ENCODE data around the gene GDI2.
A peak's percentile ranks its signal among the peaks of the same experiment; 100 is the strongest.

GDI2 gene

GRCh38 chr10:5818894-5819293 is 5.7 kb upstream of the GDI2 start:
- TF ChIP-seq FOXK2 (IDR thresholded peaks at IDR 0.05) (no peak), HDGF (IDR thresholded peaks at IDR 0.05; ENCODE audit: borderline replicate concordance) (no peak), FOXM1 (IDR thresholded peaks at IDR 0.05; ENCODE audit: borderline replicate concordance) (no peak), BHLHE40 (IDR thresholded peaks at IDR 0.05; ENCODE audit: borderline replicate concordance) (no peak), PKNOX1 (IDR thresholded peaks at IDR 0.05) (no peak), FOXA1 (IDR thresholded peaks at IDR 0.05) (no peak), LEF1 (IDR thresholded peaks at IDR 0.05; ENCODE audit: borderline replicate concordance) (no peak), SP1 (IDR thresholded peaks at IDR 0.05) (no peak), SUZ12 (IDR thresholded peaks at IDR 0.05) (no peak), TARDBP (IDR thresholded peaks at IDR 0.05) (no peak), NFRKB (IDR thresholded peaks at IDR 0.05) (no peak), ELF4 (IDR thresholded peaks at IDR 0.05) (no peak)
- ChIA-PET CTCF (interaction anchor here (0.8 kb wide), 1 partner anchor 21 kb away, joined by 7 read pairs; no protein-coding TSS in a partner anchor), POLR2A (no interaction called here)
- no peak for DNase-seq (ENCODE audit: extremely low spot score)

- ChIA-PET POLR2A (no interaction called here), CTCF (no interaction called here)
- TF ChIP-seq L3MBTL2 (conservative IDR thresholded peaks at IDR 0.05) = no peak
- TF ChIP-seq HDGF (IDR thresholded peaks at IDR 0.05; ENCODE audit: borderline replicate concordance) = no peak
- no peak for TF ChIP-seq SP1 (IDR thresholded peaks at IDR 0.05)
- TF ChIP-seq PKNOX1 (IDR thresholded peaks at IDR 0.05) = no peak
- no peak for TF ChIP-seq SUZ12 (IDR thresholded peaks at IDR 0.05)
- no peak for TF ChIP-seq CTBP1 (IDR thresholded peaks at IDR 0.05; ENCODE audit: borderline replicate concordance)
- TF ChIP-seq FOXA1 (IDR thresholded peaks at IDR 0.05) = no peak
- TF ChIP-seq LEF1 (IDR thresholded peaks at IDR 0.05; ENCODE audit: borderline replicate concordance) = no peak
- no peak for TF ChIP-seq ZNF384 (IDR thresholded peaks at IDR 0.05)
- no peak for DNase-seq (ENCODE audit: extremely low spot score)
Measured at GRCh38 chr10:5818048-5818331, 4.8 kb upstream of the GDI2 start.

- no peak for TF ChIP-seq BHLHE40 (IDR thresholded peaks at IDR 0.05; ENCODE audit: borderline replicate concordance)
- TF ChIP-seq LEF1 (IDR thresholded peaks at IDR 0.05; ENCODE audit: borderline replicate concordance) = no peak
- no peak for TF ChIP-seq FOXK2 (IDR thresholded peaks at IDR 0.05)
- TF ChIP-seq FOXA1 (IDR thresholded peaks at IDR 0.05) = no peak
- TF ChIP-seq ARNT (IDR thresholded peaks at IDR 0.05) = no peak
- no peak for TF ChIP-seq L3MBTL2 (conservative IDR thresholded peaks at IDR 0.05)
- POLR2A ChIA-PET = no interaction called here
- DNase-seq (ENCODE audit: extremely low spot score) = no peak
- CTCF ChIA-PET = no interaction called here
Measured at GRCh38 chr10:5817322-5818047, 4.3 kb upstream of the GDI2 start.

- ChIA-PET POLR2A (no interaction called here), CTCF (no interaction called here)
- DNase-seq (ENCODE audit: extremely low spot score) = no peak
- no peak for TF ChIP-seq FOXA1 (IDR thresholded peaks at IDR 0.05)
- no peak for TF ChIP-seq FOXM1 (IDR thresholded peaks at IDR 0.05; ENCODE audit: borderline replicate concordance)
- TF ChIP-seq BHLHE40 (IDR thresholded peaks at IDR 0.05; ENCODE audit: borderline replicate concordance) = no peak
- TF ChIP-seq L3MBTL2 (conservative IDR thresholded peaks at IDR 0.05) = no peak
- no peak for TF ChIP-seq PKNOX1 (IDR thresholded peaks at IDR 0.05)
- TF ChIP-seq SUZ12 (IDR thresholded peaks at IDR 0.05) = no peak
- TF ChIP-seq LEF1 (IDR thresholded peaks at IDR 0.05; ENCODE audit: borderline replicate concordance) = no peak
- TF ChIP-seq ELF4 (IDR thresholded peaks at IDR 0.05) = no peak
- no peak for TF ChIP-seq FOXK2 (IDR thresholded peaks at IDR 0.05)
- no peak for TF ChIP-seq ZNF384 (IDR thresholded peaks at IDR 0.05)
- TF ChIP-seq TARDBP (IDR thresholded peaks at IDR 0.05) = no peak
- TF ChIP-seq NFRKB (IDR thresholded peaks at IDR 0.05) = no peak
- no peak for TF ChIP-seq CTBP1 (IDR thresholded peaks at IDR 0.05; ENCODE audit: borderline replicate concordance)
- TF ChIP-seq SP1 (IDR thresholded peaks at IDR 0.05) = no peak
- TF ChIP-seq HDGF (IDR thresholded peaks at IDR 0.05; ENCODE audit: borderline replicate concordance) = no peak
- TF ChIP-seq ARNT (IDR thresholded peaks at IDR 0.05) = no peak
Measured at GRCh38 chr10:5816170-5816569, 2.9 kb upstream of the GDI2 start.

- TF ChIP-seq L3MBTL2 (conservative IDR thresholded peaks at IDR 0.05) (peak; percentile 86), HDGF (IDR thresholded peaks at IDR 0.05; ENCODE audit: borderline replicate concordance) (no peak), ARNT (IDR thresholded peaks at IDR 0.05) (no peak)
- no peak for DNase-seq (ENCODE audit: extremely low spot score)
- CTCF ChIA-PET = no interaction called here
Measured at GRCh38 chr10:5814110-5815107, 1.2 kb upstream of the GDI2 start.

GRCh38 chr10:5813091-5813340 is 218 bp downstream of the GDI2 start:
- ChIA-PET POLR2A (interaction anchor here (0.6 to 2.8 kb wide), 23 partner anchors 9 to 134 kb away, joined by 3 to 19 read pairs (median 3); partner anchors contain the start of genes ANKRD16 and FBH1), CTCF (interaction anchor here (0.9 kb wide), 1 partner anchor 77 kb away, joined by 4 read pairs; the partner anchor contains the start of genes ANKRD16 and FBH1)
- DNase-seq (ENCODE audit: extremely low spot score) = no peak
- TF ChIP-seq FOXK2 (IDR thresholded peaks at IDR 0.05) (no peak), LEF1 (IDR thresholded peaks at IDR 0.05; ENCODE audit: borderline replicate concordance) (no peak), ARNT (IDR thresholded peaks at IDR 0.05) (no peak), HDGF (IDR thresholded peaks at IDR 0.05; ENCODE audit: borderline replicate concordance) (no peak), NFRKB (IDR thresholded peaks at IDR 0.05) (no peak), SUZ12 (IDR thresholded peaks at IDR 0.05) (no peak), CTBP1 (IDR thresholded peaks at IDR 0.05; ENCODE audit: borderline replicate concordance) (no peak), BHLHE40 (IDR thresholded peaks at IDR 0.05; ENCODE audit: borderline replicate concordance) (no peak)

More at GRCh38 chr10:5814110-5815107, 1.2 kb upstream of the GDI2 start:
- POLR2A ChIA-PET = interaction anchor here (0.7 to 2.8 kb wide), 15 partner anchors 8 to 964 kb away, joined by 3 to 19 read pairs (median 5); partner anchors contain the start of genes ANKRD16 and FBH1

Measured in HEK293T (cell line).